Heart left ventricle (tissue), 16 donors: ENCODE measurements around the gene SSU72. TPM values are rescaled to one million over a fixed set of nuclear protein-coding genes. Genes with fewer than 3 reads are reported as not detected.

ENCODE experiments used
- ATAC-seq, 4 donors: fragments of 200-7000 bp; cut with Tn5 transposase; one replicate each; pipeline ENCODE4 v1.9.1; 2020 to 2022; ENCODE audit warnings: moderate library complexity in 4 of 4, mild to moderate bottlenecking in 3 of 4, moderate number of reproducible peaks in 1 of 4
- DNase-seq, 5 donors: peaks; one replicate each; pipeline ENCODE4 v3.0.0-alpha.2; 2020
- H3K27ac ChIP-seq, 12 donors: fragments of 200-600 bp; sonication (generic) in 4 of 12; one replicate each; pipeline versions ENCODE4 v1.5.0 to v1.8.0; 2016 to 2022; ENCODE audit warnings: mild to moderate bottlenecking in 2 of 12
- H3K27me3 ChIP-seq, 9 donors: fragments of 200-600 bp; sonication (generic) in 2 of 9; one replicate each; pipeline versions ENCODE4 v1.5.1 to v1.8.0; 2016 to 2022; ENCODE audit warnings: mild to moderate bottlenecking in 3 of 9
- H3K36me3 ChIP-seq, 9 donors: fragments of 200-600 bp; sonication (generic) in 2 of 9; one replicate each; pipeline versions ENCODE4 v1.5.0 to v1.8.0; 2018 to 2022; ENCODE audit warnings: mild to moderate bottlenecking in 2 of 9
- H3K4me1 ChIP-seq, 12 donors: fragments of 200-600 bp; sonication (generic) in 4 of 12; one replicate each; pipeline versions ENCODE4 v1.5.0 to v1.8.0; 2016 to 2022; ENCODE audit warnings: mild to moderate bottlenecking in 3 of 12
- H3K4me3 ChIP-seq, 12 donors: fragments of 200-600 bp; sonication (generic) in 4 of 12; one replicate each; pipeline versions ENCODE4 v1.5.0 to v1.8.0; 2017 to 2022; ENCODE audit warnings: mild to moderate bottlenecking in 9 of 12, moderate library complexity in 4 of 12
- H3K9me3 ChIP-seq, 12 donors: fragments of 200-600 bp; sonication (generic) in 4 of 12; one replicate each; pipeline versions ENCODE4 v1.5.0 to v1.8.0; 2016 to 2022; ENCODE audit warnings: mild to moderate bottlenecking in 1 of 12
- POLR2A ChIP-seq, 2 donors: fragments of 450-650 bp; IDR thresholded peaks; one replicate each; pipeline ENCODE4 v1.6.1; 2017; ENCODE audit warnings: antibody characterized with exemption in 2 of 2, mild to moderate bottlenecking in 2 of 2, moderate library complexity in 2 of 2
- WGBS, 4 donors: extraction: QIAGEN DNeasy Blood & Tissue Kit in 2 of 4; methylation state at CpG; one replicate each; pipeline versions ENCODE4 v1.1.5 to v1.1.7; 2013 to 2018; 5-methylcytosine and 5-hydroxymethylcytosine counted together
- intact Hi-C, 10 donors: fragments of 100-400 bp; cut with DNase I; formaldehyde crosslinking; loops; one replicate each; pipeline versions ENCODE4 v1.11.1 to v1.14.2; 2022
- polyA plus RNA-seq, 2 donors: library from polyadenylated mRNA; stranded (reverse); fragments of 200-250 nt; gene quantifications; one replicate each; pipeline ENCODE4 v1.2.3, GENCODE V29; 2013
- total RNA-seq, 9 donors: library from RNA; depleted of rRNA in 2 of 9; stranded (reverse); fragments of >200 nt in 2 of 9; fragmentation: NEBNext Ultra II Directional in 3 of 9; extraction: Animal tissue kit (Norgen Biotek cat#: 25700) in 3 of 9; gene quantifications; one replicate each; pipeline versions ENCODE4 v1.1.0 to v1.2.4, GENCODE V29; 2016 to 2023
- TF ChIP-seq, protein P1 (sequence below), 12 donors: fragments of 200-600 bp; sonication (generic) in 4 of 12; IDR thresholded peaks; one replicate each; pipeline versions ENCODE4 v1.5.0 to v1.8.0; 2018 to 2022; ENCODE audit warnings: antibody characterized with exemption in 12 of 12, mild to moderate bottlenecking in 5 of 12
- donor health status: ischemic (EF 13 %, LVEDD 7.1; RV severe dilation, severe dysfunction).
- donor health status: healthy with polysubstance abuse.
- donor health status: DM: no; HTN: yes; CAD: no.
- donor health status: DM: no; HTN: no; CAD: no.
- donor health status: ischemic (EF 25% LVEDD 6.9; RV normal size, moderate dysfunction).
- donor health status: ischemic (EF 25% LVEDD 5.7; RV mildly dilated, moderate dysfunction).
- donor health status: healthy.
- donor health status: DM: yes; HTN: yes; CAD: no.
- donor health status: ischemic (EF 35%, LVEDD 5.7; RV mildly dilated, moderate dysfunction).
- donor health status: nonischemic (EF 11% LVEDD 7.7; RV severe dilation, severe dysfunction).
- donor health status: DM: yes; HTN: yes; CAD: no.
- donor health status: PGD.
- donor health status: ischemic (EF 29% LVEDD 5.4; RV normal size, mild dysfunction).
- donor health status: nonischemic (EF 23%, LVEDD 6.1; RV moderate dilation, normal function).

SSU72 gene
- total and polyA plus RNA-seq, 11 donors, result 76.3 to 160 (median 111) TPM

DNA sequence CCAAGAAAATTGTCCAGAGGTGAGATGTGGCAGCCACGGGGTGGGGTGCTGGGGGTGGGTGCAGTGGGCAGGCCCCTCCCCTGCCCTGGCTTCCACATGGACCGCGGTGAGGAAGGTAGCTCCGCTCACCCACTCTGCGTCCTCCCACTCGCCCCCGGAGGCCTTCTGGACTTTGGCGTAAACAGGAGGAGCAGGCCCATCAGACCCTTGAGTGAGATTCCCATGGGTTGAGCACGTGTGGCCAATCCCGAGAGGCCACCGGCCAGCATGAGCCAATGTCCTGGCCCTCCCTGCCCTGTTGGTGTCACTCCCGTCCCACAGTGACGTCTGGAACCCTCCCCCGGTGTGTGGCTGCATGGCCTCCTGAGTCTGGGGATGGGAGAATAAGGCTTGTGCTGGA, 26.1 kb downstream of the SSU72 start:
- Histone ChIP-seq H3K9me3 (no peaks in the 10 kb centered on the region), H3K36me3 (peaks cover 0 to 19% (median 0%) of the 10 kb centered on the region in 9 donors), H3K4me3 (no peak overlapping the region), H3K4me1 (peaks cover 0 to 33% (median 15%) of the 10 kb centered on the region in 12 donors), H3K27me3 (no peaks in the 10 kb centered on the region), H3K27ac (peak overlapping the region in 1 of 12 donors; percentile 2)
- TF ChIP-seq POLR2A (IDR thresholded peaks at IDR 0.05), result no peak
- TF ChIP-seq, protein P1, sequence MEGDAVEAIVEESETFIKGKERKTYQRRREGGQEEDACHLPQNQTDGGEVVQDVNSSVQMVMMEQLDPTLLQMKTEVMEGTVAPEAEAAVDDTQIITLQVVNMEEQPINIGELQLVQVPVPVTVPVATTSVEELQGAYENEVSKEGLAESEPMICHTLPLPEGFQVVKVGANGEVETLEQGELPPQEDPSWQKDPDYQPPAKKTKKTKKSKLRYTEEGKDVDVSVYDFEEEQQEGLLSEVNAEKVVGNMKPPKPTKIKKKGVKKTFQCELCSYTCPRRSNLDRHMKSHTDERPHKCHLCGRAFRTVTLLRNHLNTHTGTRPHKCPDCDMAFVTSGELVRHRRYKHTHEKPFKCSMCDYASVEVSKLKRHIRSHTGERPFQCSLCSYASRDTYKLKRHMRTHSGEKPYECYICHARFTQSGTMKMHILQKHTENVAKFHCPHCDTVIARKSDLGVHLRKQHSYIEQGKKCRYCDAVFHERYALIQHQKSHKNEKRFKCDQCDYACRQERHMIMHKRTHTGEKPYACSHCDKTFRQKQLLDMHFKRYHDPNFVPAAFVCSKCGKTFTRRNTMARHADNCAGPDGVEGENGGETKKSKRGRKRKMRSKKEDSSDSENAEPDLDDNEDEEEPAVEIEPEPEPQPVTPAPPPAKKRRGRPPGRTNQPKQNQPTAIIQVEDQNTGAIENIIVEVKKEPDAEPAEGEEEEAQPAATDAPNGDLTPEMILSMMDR (IDR thresholded peaks at IDR 0.05), result no peak
- ATAC-seq (no peak), DNase-seq (no peak)
- WGBS, 4 donors, result 59 to 81% (median 78%) methylated on average over 10 to 14 of the region's 14 CpGs
- intact Hi-C loops, result no loop called here

DNA sequence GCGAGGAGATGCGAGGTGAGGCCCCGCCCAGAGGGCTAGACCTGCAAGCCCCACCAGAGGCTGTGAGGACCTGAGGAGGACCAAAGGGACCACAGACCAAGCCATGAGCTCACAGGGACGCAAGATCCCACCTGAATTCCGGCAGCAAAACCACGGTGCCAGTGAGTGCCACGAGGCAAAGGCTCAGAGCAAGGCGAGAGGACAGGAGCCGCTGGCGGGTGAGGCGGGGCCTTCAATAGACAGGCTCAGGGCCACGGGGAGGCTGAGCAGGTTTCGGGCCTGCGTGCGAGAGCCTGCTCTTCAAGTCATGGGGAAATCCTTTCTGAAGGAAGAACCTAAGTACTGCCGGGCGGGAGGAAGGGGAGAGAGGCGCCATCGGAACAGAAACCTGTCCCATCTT, 27.2 kb downstream of the SSU72 start:
- DNase-seq (no peak), ATAC-seq (no peak)
- no peaks in the 10 kb centered on the region for H3K27me3 ChIP-seq
- H3K36me3 ChIP-seq, result peaks cover 0 to 29% (median 7%) of the 10 kb centered on the region in 9 donors
- TF ChIP-seq, protein P1 (IDR thresholded peaks at IDR 0.05), result no peak
- no peak for TF ChIP-seq POLR2A (IDR thresholded peaks at IDR 0.05)
- intact Hi-C loops, result no loop called here
- H3K4me1 ChIP-seq, result peaks cover 0 to 42% (median 17%) of the 10 kb centered on the region in 12 donors
- H3K27ac ChIP-seq, result no peak overlapping the region
- 93 to 95% (median 93%) methylated on average over 19 of the region's 19 CpGs for WGBS, 4 donors
- H3K9me3 ChIP-seq, result no peaks in the 10 kb centered on the region
- H3K4me3 ChIP-seq, result no peak overlapping the region

DNA sequence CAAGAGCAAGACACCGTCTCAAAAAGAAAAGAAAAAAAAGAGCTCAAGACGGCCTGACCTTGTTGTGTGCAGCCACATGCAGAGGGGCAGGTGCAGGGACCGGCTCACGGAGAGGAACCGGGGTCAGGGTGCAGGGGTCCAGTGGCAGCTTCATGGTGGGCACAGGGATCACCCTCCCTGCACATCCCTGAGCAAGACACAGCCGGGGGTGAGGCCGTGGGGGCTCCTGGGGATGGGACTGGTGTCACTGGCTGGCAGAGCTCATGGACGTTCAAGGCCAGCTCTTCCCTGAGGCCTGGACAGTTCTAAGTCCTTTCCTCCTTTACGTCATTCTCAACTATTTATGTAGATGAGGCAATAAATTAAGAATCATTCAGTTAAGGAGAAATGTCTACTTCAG, 27.7 kb downstream of the SSU72 start:
- TF ChIP-seq, protein P1 (IDR thresholded peaks at IDR 0.05), result no peak
- TF ChIP-seq POLR2A (IDR thresholded peaks at IDR 0.05), result no peak
- 89 to 90% (median 90%) methylated on average over 9 of the region's 9 CpGs for WGBS, 4 donors
- Histone ChIP-seq H3K4me1 (peaks cover 0 to 43% (median 17%) of the 10 kb centered on the region in 12 donors), H3K36me3 (peaks cover 0 to 27% (median 9%) of the 10 kb centered on the region in 9 donors), H3K4me3 (no peak overlapping the region), H3K9me3 (no peaks in the 10 kb centered on the region), H3K27me3 (no peaks in the 10 kb centered on the region), H3K27ac (no peak overlapping the region)
- DNase-seq (no peak), ATAC-seq (no peak)
- intact Hi-C loops, result no loop called here

- no peaks in the 10 kb centered on the region for H3K27me3 ChIP-seq
- peaks cover 0 to 46% (median 17%) of the 10 kb centered on the region in 12 donors for H3K4me1 ChIP-seq
- peak overlapping the region in 1 of 12 donors; percentile 91 for H3K27ac ChIP-seq
- 80 to 85% (median 84%) methylated on average over 14 to 23 of the region's 23 CpGs for WGBS, 4 donors
- TF ChIP-seq, protein P1 (IDR thresholded peaks at IDR 0.05), result no peak
- TF ChIP-seq POLR2A (IDR thresholded peaks at IDR 0.05), result no peak
- H3K4me3 ChIP-seq, result no peak overlapping the region
- H3K36me3 ChIP-seq, result peaks cover 0 to 34% (median 17%) of the 10 kb centered on the region in 9 donors
- DNase-seq (no peak), ATAC-seq (no peak)
- intact Hi-C loops, result no loop called here
- H3K9me3 ChIP-seq, result no peaks in the 10 kb centered on the region
Measured at GRCh38 chr1:1545946-1546737, 28.5 kb downstream of the SSU72 start.
